NCI-H128 (cell line): ENCODE data around the gene KRTAP5-7.
"Not testable (repeated sequence)": the region's sequence is repeated elsewhere in the genome, so short reads cannot be mapped to it uniquely, and the experiment has no call there.

Experiments used
- DNase-seq: peaks from one replicate; lab custom pipeline; 2025; ENCODE audit not compliant: unreplicated experiment; lab: John Stamatoyannopoulos, UW

The KRTAP5-7 gene

DNA sequence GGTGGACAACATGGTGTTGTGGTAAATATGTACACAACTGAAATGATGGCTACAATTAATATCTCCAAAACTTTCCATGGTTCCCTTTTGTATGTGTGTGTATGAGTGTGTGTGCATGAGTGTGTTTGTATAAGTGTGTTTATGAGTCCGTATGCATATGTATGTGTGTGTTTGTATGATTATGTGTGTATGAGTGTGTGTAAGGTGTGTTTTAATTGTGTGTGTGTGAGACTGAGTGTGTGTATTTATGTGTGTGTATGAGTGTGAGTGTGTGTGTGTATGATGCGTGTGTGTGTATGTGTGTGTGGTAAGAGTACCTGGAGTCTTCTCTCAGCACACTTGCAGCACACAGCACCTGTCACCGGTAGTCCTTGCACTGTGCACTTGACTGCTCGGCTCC, 29.0 kb downstream of the KRTAP5-7 start:
- no peak for DNase-seq

GRCh38 chr11:71557257-71557656, 30.2 kb downstream of the KRTAP5-7 start:
- DNase-seq = no peak

DNA sequence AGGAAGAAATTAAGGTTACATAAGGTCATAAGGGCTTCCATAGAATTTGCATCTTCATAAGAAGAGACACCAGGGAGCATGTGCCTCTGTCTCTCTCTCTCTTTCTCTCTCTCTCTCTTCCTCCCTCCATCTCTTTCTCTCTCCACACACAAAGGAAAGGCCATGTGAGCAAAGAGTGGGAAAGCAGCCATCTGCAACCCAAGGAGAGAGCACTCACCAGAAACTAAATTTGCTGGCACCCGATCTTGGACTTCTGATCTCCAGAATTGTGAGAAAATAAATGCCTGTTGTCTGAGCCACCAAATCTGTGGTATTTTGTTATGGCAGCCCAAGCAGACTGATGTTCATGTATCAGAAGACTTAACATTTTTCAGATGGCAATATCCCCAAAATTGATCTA, 31.9 kb downstream of the KRTAP5-7 start:
- no peak for DNase-seq

DNA sequence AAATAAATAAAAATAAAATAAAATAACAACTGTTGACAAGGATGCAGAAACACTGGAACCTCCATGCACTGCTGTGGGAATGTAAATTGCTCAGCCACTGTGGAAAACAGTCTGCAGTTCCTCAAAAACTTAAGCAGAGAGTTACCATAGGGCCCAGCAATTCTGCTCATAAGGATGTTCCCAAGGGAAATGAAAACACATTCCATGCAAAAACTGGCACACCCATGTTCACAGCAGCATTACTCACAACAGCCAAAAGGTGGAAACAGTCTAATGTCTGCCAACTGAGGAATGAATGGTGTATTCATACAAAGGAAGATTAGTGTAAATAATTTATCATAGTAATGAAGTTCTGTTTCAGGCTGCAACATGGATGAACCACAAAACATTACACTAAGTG, 35.1 kb downstream of the KRTAP5-7 start:
- DNase-seq = no peak

DNA sequence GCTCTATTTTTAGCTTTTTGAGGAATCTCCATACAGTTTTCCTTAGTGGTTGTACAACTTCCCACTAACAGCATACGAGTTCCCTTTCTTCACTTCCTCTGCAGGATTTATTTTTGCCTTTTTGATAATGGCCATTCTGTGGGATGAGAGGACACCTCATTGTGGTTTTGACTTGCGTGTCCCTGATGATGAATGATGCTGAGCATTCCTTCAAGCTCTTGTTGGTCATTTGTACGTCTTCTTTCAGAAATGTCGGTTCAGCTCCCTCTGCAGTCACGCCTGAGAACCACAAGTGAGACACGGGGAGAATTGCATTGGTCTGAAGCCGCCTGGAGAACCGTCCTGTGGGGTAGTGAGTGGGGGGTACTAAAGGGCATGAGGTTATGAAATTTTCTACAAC, 36.3 kb downstream of the KRTAP5-7 start:
- DNase-seq = no peak

- no peak for DNase-seq
Observed at GRCh38 chr11:71564430-71564829, 37.4 kb downstream of the KRTAP5-7 start.

GRCh38 chr11:71565263-71565662, 38.2 kb downstream of the KRTAP5-7 start, which contains the start of gene KRTAP5-10:
Gene KRTAP5-10 (plus strand): TSS chr11:71565563. CDS start chr11:71565588, 25 bp downstream.
- no peak for DNase-seq

- no peak for DNase-seq
Observed at GRCh38 chr11:71566081-71566620, 39.1 kb downstream of the KRTAP5-7 start.

DNA sequence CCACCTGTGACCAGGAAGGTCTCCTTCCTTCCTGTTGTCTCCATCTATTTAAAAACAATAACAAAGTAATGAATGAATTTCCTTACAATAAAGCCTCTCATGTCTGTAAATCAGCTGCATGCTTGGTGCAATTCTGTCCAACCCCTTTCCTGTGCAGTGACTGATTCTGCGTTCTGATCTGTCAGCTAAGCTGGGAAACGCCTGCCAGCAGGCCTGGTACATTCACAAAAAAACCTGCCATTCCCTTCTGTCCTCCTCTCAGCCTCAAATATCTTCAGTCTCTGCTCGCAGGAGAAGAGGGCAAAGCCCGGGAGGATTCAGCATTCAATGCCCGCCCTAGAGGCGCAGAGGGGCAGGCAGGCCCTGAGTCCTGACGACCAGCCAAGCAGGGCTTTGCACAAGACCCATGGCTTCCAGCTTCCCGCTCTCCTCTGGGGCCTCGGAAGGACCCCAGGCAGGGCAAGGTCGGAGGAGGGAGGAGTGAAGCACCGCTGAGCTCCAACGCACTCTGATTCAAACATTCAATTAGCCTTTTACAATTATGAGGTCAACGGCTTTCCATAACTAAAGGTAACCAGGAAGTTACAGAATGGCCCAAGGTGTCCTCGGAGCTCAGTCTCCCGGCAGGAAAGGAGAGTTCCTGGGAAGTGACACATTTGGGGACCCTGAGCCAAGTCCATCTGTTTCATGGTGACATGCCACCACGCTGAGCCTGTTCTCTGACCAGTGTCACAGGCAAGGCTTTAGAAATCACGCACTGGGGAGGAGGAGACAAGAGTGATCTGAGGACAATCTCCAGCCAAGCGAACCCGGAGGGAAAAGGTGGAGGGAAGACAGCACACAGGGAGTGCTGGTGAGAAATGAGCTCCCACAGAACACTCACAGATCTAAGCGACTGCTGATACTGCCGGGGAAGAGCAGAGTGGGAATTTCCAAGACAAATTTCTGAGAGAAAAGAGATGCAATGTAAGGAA, 39.8 kb downstream of the KRTAP5-7 start:
- not testable (repeated sequence) for DNase-seq

- DNase-seq = not testable (repeated sequence)
Observed at GRCh38 chr11:71567633-71568032, 40.6 kb downstream of the KRTAP5-7 start.

DNA sequence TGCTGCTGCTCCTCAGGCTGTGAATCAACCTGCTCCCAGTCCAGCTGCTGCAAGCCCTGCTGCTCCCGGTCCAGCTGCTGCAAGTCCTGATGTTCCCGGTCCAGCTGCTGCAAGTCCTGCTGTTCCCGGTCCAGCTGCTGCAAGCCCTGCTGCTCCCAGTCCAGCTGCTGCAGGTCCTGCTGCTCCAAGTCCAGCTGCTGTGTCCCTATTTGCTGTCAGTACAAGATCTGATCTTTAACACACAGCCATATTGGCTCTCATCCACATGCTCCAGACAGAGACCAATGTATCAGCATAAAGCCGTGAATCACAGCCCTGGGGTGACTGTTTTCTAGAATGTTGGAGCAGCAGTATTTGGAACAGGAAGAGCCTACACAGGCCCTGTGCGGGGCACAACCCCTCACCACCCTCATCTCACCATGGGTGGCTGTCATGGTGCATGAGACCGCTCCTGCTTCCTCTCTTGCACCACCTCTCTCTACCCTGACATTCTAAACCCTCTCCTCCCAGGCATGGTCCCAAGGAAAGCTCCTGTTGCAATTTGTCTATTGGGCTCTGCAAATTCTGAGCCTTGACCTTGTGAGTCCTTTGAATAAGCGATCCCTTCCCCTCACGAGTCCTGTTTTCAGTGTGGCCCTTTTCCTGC, 41.8 kb downstream of the KRTAP5-7 start:
- DNase-seq = no peak

GRCh38 chr11:71571101-71571850, 44.2 kb downstream of the KRTAP5-7 start:
- DNase-seq = not testable (repeated sequence)

DNA sequence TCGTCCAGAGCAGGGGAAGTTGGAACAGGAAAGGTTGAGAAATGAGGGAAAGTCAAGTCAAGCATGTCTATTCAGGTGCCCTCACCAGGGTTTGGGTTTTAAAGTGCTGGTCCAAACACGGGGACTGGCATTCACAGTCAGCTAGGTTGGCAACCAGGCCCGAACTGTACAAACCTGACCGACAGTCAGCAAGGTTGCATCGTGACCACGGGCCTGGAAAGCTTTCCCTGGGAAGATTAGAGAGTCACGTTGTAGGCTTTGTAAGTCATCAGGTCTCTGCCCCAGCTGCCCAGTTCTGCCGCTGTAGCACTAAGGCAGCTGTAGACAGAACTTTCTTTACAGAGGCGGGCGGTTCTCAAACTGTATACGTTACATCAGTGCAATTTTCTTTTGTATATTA, 45.7 kb downstream of the KRTAP5-7 start:
- no peak for DNase-seq

- no peak for DNase-seq
Observed at GRCh38 chr11:71574418-71574817, 47.4 kb downstream of the KRTAP5-7 start.

GRCh38 chr11:71575723-71576424, 48.8 kb downstream of the KRTAP5-7 start:
- DNase-seq = no peak

DNA sequence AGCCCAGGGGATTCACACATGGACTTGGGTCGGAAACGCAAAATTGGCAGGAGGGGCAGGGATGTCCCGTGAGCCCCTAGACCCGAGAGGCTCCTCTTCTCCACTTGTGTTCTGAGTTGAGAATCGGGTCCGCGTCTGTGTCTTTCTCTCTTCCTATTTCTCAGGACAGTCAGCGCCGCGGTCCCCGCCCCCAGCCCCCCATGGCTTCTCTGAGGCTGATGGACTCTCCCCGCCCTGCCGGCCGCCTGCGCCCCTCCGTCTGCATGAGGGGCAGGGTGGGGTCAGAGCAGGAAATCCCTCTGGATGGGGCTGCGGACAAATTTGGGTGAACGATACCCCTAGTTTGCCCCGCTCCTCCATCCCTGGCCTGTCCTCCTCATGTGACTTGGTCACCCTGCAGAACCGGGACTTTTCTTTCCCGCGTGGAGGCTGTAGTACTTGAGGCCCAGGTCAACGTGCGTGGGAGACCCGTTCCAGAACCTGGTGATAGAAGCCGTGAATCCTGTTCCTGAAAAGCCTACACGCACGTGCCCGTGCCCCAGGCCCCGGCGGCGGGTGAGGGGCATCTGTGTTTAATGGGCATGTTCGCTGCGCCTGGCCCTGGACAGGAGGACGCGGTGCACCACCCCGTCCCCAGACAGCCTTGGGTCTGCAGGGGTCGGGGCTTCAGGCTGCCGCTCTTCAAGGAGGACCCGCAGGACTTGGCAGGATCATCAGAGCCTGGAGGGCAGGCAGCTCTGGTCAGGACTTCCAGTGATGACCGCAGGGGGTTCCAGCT, 49.8 kb downstream of the KRTAP5-7 start:
- DNase-seq = not testable (repeated sequence)

GRCh38 chr11:71577469-71578004, 50.5 kb downstream of the KRTAP5-7 start:
- no peak for DNase-seq
